RCC 7860 (cell line): ENCODE measurements around the gene C12orf76.

Source experiments
- DNase-seq: peaks from one replicate; pipeline ENCODE4 v3.0.0-alpha.2; 2015; ENCODE audit warnings: low spot score
- FAIRE-seq: peaks from 2 replicates; lab custom pipeline; 2012; peaks lifted over from hg19 to GRCh38; lab: Jason Lieb, UNC

The C12orf76 gene

GRCh38 chr12:109998241-109998903 lies 50.0 kb downstream of the C12orf76 start:
- no peak for DNase-seq
- FAIRE-seq = no peak

- no peak for FAIRE-seq
- DNase-seq = no peak
Measured at GRCh38 chr12:109997393-109997792, 50.9 kb downstream of the C12orf76 start.

- no peak for DNase-seq
- FAIRE-seq = no peak
Measured at GRCh38 chr12:109996483-109996853, 51.9 kb downstream of the C12orf76 start.

GRCh38 chr12:109995686-109996482 lies 52.4 kb downstream of the C12orf76 start, which contains the start of gene GIT2:
Gene GIT2, minus strand, starts transcription at chr12:109996368. Its CDS starts 144 bp downstream, at chr12:109996224.
- FAIRE-seq = no peak

GRCh38 chr12:109995361-109995685 lies 53.0 kb downstream of the C12orf76 start:
- FAIRE-seq = no peak
- DNase-seq = no peak

More at GRCh38 chr12:109995686-109996482, 52.4 kb downstream of the C12orf76 start, which contains the start of gene GIT2:
- peak; percentile 74 for DNase-seq

- FAIRE-seq = no peak
- no peak for DNase-seq
Measured at GRCh38 chr12:109994401-109995175, 53.7 kb downstream of the C12orf76 start.

- no peak for DNase-seq
- no peak for FAIRE-seq
Measured at GRCh38 chr12:109993091-109993490, 55.2 kb downstream of the C12orf76 start.

- FAIRE-seq = no peak
- DNase-seq = no peak
Measured at GRCh38 chr12:109991586-109991985, 56.7 kb downstream of the C12orf76 start.
